GM10847 (cell line): ENCODE data around the gene POLG2.

Source experiments
- POLR2A ChIP-seq: IDR thresholded peaks from 2 replicates; pipeline ENCODE4 v1.6.1; 2011; ENCODE audit not compliant: insufficient read length; ENCODE audit errors: extremely low read depth

Gene POLG2

GRCh38 chr17:64499805-64500486, 3.1 kb upstream of the POLG2 start:
- TF ChIP-seq POLR2A: no peak

GRCh38 chr17:64498308-64499203, 1.7 kb upstream of the POLG2 start:
- no peak for TF ChIP-seq POLR2A

- TF ChIP-seq POLR2A: no peak
Measured at GRCh38 chr17:64497565-64498035, 746 bp upstream of the POLG2 start.

GRCh38 chr17:64496348-64496785, 487 bp downstream of the POLG2 start:
- no peak for TF ChIP-seq POLR2A

- TF ChIP-seq POLR2A: no peak
Measured at GRCh38 chr17:64494121-64494520, 2.7 kb downstream of the POLG2 start.

- no peak for TF ChIP-seq POLR2A
Measured at GRCh38 chr17:64492481-64493109, 4.3 kb downstream of the POLG2 start.

GRCh38 chr17:64491994-64492393, 4.9 kb downstream of the POLG2 start:
- no peak for TF ChIP-seq POLR2A

- TF ChIP-seq POLR2A: no peak
Measured at GRCh38 chr17:64491034-64491860, 5.6 kb downstream of the POLG2 start.

GRCh38 chr17:64488301-64488700, 8.6 kb downstream of the POLG2 start:
- no peak for TF ChIP-seq POLR2A

GRCh38 chr17:64484380-64484779, 12.5 kb downstream of the POLG2 start:
- TF ChIP-seq POLR2A: no peak

GRCh38 chr17:64480951-64481350, 15.9 kb downstream of the POLG2 start:
- no peak for TF ChIP-seq POLR2A

- no peak for TF ChIP-seq POLR2A
Measured at GRCh38 chr17:64477849-64478248, 19.0 kb downstream of the POLG2 start.

- TF ChIP-seq POLR2A: no peak
Measured at GRCh38 chr17:64472564-64472963, 24.3 kb downstream of the POLG2 start.

GRCh38 chr17:64471440-64471839, 25.4 kb downstream of the POLG2 start:
- no peak for TF ChIP-seq POLR2A

GRCh38 chr17:64470625-64471024, 26.2 kb downstream of the POLG2 start:
- no peak for TF ChIP-seq POLR2A
